B cell (primary cell): ENCODE measurements around the gene TYW1.
"Not testable (repeated sequence)": the region's sequence is repeated elsewhere in the genome, so short reads cannot be mapped to it uniquely, and the experiment has no call there.

Experiments
- CTCF ChIP-seq: fragments of 200-600 bp; IDR thresholded peaks from one replicate; pipeline ENCODE4 v1.8.0; 2022; ENCODE audit warnings: antibody characterized with exemption, mild to moderate bottlenecking
- EZH2 ChIP-seq: IDR thresholded peaks from 2 replicates; pipeline ENCODE4 v1.6.1; 2012; ENCODE audit warnings: borderline replicate concordance, low read depth, mild to moderate bottlenecking, moderate library complexity, low read length; ENCODE audit not compliant: insufficient read depth, poor library complexity, severe bottlenecking

DNA sequence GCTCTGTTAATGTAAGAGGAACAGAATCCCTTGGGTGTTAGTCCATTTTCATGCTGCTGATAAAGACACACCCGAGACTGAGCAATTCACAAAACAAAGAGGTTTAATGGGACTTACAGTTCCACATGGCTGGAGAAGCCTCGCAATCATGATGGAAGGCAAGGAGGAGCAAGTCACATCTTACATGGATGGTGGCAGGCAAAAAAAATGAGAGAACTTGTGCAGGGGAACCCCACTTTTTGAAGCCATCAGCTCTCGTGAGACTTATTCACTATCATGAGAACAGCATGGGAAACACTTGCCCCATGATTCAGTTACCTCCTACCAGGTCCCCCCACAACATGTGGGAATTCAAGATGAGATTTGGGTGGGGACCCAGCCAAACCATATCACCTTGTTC lies 143.2 kb downstream of the TYW1 start:
- not testable (repeated sequence) for TF ChIP-seq EZH2, CTCF
